NCI-H2196 (cell line): ENCODE results near the gene METTL3.
"Not testable (repeated sequence)": the region's sequence is repeated elsewhere in the genome, so short reads cannot be mapped to it uniquely, and the experiment has no call there.

Source experiments
- DNase-seq: peaks from one replicate; lab custom pipeline; 2025; ENCODE audit not compliant: unreplicated experiment; lab: John Stamatoyannopoulos, UW

Gene METTL3

GRCh38 chr14:21510735-21511657, at the start of gene METTL3:
Gene METTL3, minus strand, starts transcription at chr14:21511340. Its CDS starts 117 bp downstream, at chr14:21511223.
- DNase-seq: peak; percentile 98

DNA sequence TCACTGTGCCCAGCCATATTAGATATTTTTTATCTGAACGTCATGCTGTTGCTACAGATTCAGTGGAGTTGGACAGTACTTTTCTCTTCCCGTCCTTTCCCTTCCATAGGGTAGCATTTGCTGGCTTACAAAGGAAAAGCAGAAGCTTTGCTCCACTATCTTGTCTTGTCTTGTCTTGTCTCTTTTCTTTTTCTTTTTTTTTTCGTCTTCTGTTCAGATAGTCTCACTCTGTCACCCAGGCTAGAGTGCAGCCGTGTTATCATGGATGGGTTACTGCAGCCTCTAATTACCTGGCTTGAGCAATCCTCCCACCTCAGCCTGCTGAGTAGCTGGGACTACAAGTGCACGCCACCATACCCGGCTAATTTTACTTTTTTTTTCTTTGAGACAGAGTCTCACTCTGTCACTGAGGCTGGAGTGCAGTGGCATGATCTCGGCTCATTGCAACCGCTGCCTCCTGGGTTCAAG, 47.6 kb upstream of the METTL3 start:
- DNase-seq: no peak

DNA sequence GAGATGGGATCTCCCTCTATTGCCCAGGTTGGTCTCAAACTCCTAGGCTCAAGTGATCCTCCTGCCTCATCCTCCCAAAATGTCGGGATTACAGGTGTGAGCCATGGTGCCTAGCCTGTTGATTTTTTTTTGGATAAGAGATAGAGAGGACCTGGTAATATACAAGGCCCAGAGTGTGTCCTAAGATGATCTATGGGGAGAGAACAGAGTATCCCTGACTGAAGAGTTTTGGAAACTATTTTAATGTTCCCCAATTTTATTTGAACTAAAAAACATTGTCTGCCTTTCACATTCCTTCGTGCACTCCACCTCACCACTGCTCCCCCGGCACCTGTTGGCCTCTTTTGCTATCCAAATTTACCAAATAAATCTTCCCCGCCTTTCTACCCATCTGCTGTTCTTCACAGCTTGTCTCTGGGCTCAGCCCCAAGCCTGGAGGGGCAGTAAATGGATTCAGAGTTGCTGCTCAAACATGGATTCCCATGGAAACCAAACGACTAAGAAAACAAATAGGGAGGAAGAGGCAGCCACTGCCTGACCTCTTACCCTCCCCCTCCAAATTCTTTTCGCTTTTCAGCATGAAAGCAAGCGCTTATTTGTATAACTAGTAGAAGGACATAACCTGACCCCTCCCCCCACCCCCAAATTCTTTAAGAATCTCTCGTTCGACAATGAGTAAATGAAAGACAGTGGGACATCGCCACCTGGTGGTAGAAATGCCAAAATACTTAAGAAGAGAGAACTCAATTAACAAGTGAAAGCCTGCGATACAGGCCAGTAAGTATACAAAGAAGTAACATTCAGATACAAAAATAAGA, 46.2 kb upstream of the METTL3 start:
- DNase-seq: peak; percentile 94

DNA sequence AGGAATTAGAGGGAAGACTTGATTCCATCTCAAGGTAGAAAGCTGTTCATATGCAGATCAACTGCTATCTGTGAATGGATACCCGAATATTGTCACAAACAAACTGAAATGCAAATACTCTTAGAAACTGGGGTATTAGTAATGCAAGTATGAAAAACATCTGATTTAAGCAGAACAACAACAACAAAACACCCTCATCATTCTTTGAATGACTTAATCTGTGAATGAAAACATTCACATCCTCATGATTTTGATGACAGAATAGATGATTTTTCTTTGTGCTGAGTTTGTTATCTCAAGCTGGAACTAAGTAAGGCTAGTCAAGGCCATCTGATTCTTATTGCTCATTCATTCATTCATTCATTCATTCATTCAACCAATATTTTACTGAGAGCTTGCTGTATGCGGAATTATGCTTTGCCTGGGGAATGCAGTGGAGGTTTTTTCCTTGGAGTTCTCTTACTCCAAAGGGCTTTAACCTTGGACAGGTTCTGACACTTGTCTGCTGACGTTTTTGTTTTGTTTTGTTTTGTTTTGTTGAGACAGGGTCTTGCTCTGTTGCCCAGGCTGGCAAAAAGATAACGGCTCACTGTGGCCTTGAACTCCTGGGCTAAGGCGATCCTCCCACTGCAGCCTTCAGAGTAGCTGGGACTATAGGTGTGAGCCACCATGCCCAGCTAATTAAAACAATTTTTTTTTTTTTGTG, 45.4 kb upstream of the METTL3 start:
- DNase-seq: no peak

- no peak for DNase-seq
Observed at GRCh38 chr14:21553266-21553665, 42.1 kb upstream of the METTL3 start.

DNA sequence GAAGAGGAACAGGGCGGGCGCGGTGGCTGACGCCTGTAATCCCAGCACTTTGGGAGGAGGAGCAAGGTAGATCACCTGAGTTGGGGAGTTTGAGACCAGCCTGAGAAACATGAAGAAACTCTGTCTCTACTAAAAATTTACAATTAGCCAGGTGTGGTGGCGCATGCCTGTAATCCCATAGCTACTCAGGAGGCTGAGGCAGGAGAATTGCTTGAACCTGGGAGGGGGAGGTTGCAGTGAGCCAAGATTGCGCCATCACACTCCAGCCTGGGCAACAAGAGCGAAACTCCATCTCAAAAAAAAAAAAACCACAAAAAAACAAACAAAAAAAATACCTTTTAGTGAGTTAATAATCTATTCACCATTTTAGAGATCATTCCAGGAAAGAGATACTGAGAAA, 33.4 kb upstream of the METTL3 start:
- not testable (repeated sequence) for DNase-seq

- no peak for DNase-seq
Observed at GRCh38 chr14:21543963-21544362, 32.8 kb upstream of the METTL3 start.

- no peak for DNase-seq
Observed at GRCh38 chr14:21543521-21543960, 32.4 kb upstream of the METTL3 start.

- no peak for DNase-seq
Observed at GRCh38 chr14:21541413-21542074, 30.4 kb upstream of the METTL3 start.

DNA sequence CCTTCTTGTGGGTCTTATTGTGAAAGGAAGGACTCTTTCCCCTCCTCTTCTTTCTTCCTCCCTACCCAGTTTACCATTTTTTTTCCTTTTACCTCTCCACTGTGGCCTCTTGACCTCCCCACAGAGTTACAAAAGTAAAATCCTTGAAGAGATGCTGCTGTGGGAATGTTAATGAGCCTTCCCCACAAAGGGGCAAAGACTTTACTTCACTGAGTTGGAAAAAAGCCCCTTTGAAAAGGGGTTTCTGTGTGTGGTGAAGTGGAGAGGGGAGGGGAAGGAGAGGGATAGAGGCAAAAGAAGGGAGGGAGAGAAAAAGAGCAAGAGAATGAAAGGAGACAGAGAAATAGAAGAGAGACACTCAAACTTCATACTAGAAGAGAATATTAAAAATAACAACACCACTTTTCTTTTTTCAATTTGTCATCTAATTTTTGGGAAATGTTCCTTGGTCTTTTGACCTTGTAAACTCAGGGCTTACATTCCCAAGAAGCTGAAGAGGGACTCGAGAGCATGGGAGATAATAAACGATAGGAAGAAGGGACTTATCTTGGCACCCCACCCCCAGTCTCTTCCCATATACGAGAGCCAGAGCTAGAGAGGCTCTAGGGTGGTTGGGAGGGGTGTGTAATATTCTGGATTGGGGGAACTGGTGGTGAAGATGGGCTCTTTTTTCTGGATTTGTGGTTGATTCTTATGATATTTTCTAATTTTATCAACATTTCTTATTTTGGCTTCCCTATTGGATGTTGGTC, 28.2 kb upstream of the METTL3 start:
- DNase-seq: no peak

- DNase-seq: no peak
Observed at GRCh38 chr14:21537090-21537424, 25.9 kb upstream of the METTL3 start.

DNA sequence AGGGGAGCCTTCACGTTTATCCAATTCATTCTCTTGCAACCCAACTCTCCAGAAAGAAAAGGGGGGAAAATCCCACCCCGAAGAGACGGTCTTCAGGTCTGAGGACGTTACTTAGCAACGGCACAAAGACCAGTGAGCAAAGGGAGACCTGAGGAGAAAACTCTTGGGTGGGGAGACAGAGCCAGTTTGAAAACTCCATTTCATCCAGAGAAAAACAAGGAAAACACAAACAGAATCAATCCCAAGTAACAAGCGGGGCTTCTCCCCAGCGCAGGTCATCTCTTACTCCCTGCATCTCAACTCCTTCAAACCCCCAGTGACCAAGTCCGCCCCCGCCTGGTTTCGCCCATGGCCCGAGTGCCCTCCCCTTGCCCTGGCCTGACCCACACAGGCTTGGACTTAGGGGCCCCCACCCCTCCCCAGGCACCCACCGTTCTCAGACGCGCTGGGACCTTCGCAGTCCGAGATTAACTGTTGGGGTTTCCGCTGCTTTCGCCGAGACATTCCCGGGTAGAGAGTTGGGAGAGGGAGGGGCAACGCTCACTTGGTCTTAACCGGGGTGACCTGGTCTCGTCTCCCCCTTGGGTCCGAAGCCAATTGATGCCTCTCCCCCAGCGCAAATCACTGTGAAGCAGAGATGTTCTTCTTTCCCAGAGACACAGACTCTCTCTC, 25.4 kb upstream of the METTL3 start:
- DNase-seq: no peak

GRCh38 chr14:21535545-21536417, 24.6 kb upstream of the METTL3 start:
- DNase-seq: no peak

DNA sequence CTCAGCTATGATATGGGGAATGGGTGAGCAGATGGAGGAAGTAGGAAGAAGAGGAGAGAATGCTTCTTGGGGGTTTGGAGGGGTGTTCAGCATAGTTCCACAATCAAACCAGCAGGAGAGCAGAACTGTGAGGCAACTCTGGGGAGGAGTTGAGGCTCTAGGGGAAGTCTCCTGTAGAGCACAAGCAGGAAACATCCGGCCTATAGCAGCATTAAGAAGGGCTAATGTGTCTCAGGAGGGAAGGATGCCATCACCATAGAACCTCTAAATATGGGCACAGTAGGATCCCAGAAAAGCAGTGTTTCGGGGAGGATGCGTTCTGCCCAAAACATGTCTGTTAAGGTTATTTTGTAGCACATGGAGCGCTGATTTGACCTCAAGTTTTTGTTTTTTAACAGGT, 23.4 kb upstream of the METTL3 start:
- no peak for DNase-seq

- no peak for DNase-seq
Observed at GRCh38 chr14:21533294-21533693, 22.2 kb upstream of the METTL3 start.

GRCh38 chr14:21529515-21529914, 18.4 kb upstream of the METTL3 start:
- no peak for DNase-seq

DNA sequence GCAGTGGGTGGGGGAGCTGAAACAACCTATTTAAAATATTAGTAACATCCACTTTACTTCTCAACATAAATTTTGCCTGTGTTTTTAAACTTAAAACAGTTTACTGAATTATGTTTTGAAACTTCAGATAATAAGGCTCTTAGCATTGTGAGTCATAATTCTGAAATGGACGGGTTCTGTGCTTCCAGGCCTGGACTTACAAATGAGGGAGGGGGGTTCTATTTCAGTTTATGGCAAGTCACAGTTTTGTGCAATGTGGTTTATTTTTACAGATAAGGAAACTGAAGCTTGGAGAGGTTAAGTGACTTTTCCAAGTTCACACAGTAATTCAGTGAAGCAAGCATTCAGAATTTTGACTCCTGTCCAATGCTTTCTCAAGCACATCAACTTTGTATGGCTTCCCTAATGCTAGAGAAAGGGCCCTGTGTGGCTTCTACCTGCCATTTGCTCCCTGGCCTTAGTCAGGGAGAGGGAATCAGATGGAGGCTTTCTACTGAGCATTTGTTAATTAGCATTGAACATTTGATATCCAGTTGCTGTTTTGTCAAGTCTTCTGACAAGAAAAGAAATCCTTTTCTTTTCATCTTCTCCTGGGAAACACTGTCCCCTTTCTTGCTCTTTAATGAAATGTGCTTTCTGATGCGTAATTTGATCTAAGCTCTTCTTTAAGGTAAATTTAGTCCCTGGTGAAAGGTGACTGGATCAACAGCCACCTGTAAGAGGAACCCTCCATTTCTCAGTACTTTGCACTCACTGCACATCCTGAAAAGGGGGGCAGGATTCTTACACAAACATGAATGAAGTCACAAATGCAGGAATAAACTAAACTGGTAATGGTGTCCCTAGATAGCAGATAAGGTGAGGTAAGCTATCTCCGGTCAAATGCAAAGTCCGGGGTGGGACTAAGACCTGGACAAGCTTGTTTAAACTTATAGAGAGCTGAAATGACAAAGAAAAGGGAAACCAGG, 17.5 kb upstream of the METTL3 start:
- DNase-seq: peak; percentile 20
